Raji (cell line): Measurements from ENCODE around the gene CYP19A1.

Experiments used
- POLR2A ChIP-seq: IDR thresholded peaks from 2 replicates; pipeline ENCODE4 v1.6.1; 2011; ENCODE audit warnings: low read depth, low read length, control low read depth; ENCODE audit not compliant: insufficient read depth

CYP19A1 gene

GRCh38 chr15:51184627-51185026, 153.8 kb downstream of the CYP19A1 start:
- TF ChIP-seq POLR2A: no peak

- TF ChIP-seq POLR2A: no peak
Measured at GRCh38 chr15:51183076-51183475, 155.3 kb downstream of the CYP19A1 start.

DNA sequence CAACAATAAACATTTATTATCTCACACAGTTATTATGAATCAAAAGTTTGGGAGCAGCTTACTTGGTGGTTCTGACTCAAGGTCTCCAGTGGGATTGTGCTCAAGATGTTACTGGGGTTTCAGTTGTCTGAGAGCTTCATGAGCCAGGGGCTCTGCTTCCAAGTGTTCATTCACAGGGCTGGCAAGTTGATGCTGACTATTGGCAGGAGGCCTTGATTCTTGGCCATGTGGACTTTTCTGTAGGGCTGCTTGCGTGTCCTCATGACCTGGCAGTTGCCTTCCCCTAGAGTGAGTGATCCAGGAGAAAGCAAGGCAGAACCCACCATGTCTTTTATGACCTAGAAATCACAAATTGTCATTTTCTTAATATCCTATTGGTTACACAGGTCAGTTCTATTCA, 156.5 kb downstream of the CYP19A1 start:
- no peak for TF ChIP-seq POLR2A

DNA sequence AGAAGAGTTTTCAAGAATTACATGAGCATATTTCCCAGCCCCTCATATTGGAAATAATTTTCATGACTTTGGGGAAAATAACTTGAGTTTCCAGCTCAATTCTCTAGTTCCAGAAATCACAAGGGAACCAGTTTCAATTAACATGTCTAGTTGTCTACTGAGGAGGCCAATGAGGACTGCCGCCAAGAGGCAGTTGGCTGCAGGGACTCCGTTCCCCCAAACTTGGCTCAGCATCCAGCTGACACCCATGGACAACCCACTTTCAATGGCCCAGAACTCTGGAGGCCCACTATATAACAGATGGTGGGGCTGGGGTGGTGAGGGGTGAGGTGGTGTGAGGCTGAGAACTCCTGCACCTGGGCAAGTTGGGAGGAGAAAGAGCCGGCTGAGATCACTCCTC, 157.2 kb downstream of the CYP19A1 start:
- TF ChIP-seq POLR2A: no peak

GRCh38 chr15:51180534-51180933, 157.9 kb downstream of the CYP19A1 start:
- no peak for TF ChIP-seq POLR2A

GRCh38 chr15:51180011-51180410, 158.4 kb downstream of the CYP19A1 start:
- TF ChIP-seq POLR2A: no peak

DNA sequence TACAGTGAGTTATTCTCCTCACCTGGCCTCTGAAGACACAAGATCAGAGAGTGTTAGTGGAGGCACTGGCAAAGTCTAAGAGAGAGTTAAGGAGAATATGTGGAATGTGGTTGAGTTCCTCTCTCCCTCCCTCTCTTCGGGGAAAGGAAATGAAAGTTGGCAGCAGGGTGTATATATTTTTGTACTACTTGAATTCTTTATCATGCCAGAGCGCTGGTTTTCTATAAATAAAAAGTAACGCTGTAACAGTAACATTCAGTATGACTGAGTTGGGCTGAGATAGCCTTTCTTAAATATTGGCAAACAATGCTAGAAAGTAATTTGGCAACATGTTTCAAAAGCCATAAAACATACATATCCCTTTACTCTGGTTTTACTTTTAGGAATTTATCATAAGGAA, 166.2 kb downstream of the CYP19A1 start:
- TF ChIP-seq POLR2A: no peak

- no peak for TF ChIP-seq POLR2A
Measured at GRCh38 chr15:51171634-51171932, 166.8 kb downstream of the CYP19A1 start.

DNA sequence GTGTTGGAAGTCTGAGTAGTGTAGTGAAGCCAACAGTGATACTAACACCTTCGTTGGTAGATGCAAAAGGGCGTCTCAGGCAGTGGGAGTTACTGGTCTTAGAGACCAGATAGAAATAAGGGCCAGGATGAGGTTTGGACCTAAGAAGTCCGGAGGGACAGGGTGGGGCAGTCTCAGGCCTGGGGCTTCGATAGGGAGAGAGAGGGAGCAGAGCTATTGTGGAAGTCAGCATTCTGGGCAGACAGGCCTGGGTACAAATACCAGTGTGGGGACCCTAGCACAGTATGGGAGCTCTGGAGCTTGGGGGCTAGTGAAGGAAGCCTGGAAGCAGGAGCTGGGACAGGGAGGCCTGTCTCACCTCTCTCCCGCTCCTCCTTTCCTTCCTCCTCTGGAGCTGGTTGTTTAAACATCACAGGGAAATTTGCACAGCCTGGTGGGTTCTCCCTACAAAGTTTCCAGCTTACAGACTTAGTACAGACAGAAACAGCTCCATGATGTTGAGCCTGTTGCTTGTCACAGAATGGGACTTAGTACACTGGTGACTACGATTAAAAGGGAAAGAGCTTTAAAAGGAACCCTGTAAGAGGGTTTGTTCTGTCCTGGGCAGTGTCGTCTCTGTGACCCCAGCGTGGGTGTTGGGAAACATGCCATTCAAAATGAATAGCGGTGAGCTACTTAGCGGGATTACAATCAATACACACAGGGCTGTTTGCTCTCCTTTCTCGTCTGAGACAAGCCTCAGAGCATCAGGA, 167.3 kb downstream of the CYP19A1 start:
- no peak for TF ChIP-seq POLR2A

- no peak for TF ChIP-seq POLR2A
Measured at GRCh38 chr15:51168700-51169099, 169.7 kb downstream of the CYP19A1 start.

DNA sequence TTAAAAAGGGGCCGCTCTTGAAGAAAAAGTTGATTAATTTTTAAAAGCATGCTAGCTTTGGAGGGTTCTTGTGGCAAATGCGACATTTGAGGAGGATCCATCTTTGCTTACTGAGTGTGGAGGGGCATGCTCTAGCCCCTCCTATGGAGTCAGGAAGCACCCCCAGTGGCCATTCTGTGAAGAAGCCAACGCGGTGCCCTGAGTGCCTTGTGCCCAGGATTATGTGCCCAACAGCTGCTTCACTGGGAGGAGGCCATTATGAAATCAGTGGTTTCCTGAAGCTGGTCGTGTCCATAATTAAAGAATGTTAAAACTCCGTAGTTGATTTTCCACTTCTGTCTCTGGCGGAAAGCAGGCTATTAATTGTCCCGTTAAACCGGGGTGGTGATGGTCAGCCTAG, 174.6 kb downstream of the CYP19A1 start:
- no peak for TF ChIP-seq POLR2A

- TF ChIP-seq POLR2A: no peak
Measured at GRCh38 chr15:51162865-51163762, 175.3 kb downstream of the CYP19A1 start.

DNA sequence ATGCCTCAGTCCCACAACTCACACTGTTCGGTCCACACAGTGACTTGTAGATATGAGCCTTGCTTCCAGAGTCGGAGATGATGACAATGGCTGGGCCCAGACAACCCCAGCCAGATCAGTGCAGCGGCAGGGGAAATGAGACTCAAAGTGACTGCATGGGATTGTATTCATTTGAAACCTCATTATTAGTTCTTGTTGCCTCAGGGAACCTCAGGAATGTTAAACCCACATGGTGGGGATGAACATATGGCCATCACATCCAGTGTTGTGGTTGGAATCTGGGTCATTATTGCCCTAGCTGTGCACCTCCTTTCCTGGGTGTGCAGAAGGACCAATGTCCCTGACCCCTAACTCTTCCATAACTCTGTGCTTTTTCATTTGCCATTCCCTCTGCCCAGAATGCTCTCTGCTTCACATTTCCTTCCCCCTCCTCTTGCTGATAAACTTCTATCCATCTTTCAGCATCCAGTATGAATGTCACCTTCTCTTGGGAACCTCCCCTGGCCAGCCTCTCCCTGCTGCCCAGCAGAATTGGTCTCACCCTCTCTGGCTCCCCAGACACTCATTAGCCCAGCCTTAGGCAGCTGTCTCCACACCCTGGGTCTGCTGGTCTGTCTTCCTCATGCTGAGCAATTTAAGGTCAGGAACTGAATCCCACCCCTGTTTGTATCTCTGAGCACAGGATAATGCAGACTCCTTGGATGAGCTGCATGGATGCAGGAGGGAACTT, 176.7 kb downstream of the CYP19A1 start:
- no peak for TF ChIP-seq POLR2A

DNA sequence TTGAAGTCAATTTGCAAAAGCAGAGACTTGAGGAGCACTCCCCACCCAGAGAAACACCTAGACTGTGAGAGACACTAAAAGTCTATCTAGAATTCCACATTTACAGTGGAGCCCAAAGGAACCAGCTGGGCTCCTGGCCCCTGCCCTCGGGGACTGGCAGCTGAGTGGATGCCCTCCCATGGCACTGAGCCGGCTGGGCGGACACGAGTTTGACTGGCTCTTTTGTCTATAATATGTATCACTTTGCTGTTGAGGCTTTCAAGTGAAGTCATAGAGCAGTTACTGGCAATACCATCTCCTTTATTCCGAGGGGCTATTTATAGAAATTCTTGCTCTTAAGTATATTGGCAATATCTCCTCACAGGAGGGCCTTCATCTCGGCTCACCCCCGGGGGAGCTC, 177.9 kb downstream of the CYP19A1 start:
- no peak for TF ChIP-seq POLR2A
